ENCODE data around the gene SELENOW.

DNA sequence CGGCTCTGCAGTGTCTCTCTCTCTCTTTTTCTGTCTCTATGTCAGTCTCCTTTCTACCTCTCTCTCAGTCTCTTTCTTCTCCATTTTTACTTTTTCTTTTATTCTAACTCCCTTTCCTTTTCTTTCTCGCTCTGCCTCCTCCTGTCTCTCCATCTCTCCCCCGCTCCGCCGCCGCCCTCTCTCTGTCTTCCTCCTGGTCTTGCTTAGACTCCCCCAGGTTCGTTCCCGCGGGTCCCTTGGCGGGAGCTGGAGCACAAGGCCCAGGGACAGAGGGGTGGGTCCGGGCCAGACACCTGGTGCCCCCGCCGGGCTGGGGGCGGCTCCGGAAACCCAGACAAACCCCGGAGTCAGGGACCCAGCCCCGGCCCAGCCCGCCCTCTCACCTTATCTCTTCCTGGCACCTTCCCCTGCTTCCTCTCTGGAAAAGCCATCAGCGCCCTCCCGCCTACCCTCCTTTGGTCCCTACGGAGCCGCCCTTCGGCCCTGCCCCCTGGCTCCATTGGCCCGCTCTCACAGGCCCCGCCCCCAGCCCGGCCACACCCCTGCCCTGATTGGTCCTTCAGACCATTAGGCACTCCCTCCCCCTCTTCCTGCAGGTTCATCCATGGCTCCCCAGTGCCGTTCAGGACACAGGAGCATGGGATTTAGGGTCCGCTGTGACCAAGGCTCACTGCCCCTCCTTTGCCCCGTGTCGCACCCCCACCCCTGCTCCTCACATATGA lies 48.5 kb upstream of the SELENOW start:
- no peak for TF ChIP-seq POLR2A (IDR thresholded peaks at IDR 0.05)
- TF ChIP-seq, protein P1, sequence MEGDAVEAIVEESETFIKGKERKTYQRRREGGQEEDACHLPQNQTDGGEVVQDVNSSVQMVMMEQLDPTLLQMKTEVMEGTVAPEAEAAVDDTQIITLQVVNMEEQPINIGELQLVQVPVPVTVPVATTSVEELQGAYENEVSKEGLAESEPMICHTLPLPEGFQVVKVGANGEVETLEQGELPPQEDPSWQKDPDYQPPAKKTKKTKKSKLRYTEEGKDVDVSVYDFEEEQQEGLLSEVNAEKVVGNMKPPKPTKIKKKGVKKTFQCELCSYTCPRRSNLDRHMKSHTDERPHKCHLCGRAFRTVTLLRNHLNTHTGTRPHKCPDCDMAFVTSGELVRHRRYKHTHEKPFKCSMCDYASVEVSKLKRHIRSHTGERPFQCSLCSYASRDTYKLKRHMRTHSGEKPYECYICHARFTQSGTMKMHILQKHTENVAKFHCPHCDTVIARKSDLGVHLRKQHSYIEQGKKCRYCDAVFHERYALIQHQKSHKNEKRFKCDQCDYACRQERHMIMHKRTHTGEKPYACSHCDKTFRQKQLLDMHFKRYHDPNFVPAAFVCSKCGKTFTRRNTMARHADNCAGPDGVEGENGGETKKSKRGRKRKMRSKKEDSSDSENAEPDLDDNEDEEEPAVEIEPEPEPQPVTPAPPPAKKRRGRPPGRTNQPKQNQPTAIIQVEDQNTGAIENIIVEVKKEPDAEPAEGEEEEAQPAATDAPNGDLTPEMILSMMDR (IDR thresholded peaks at IDR 0.05), result no peak
